SW 1271 (cell line): ENCODE data around the gene CNOT10.
"Not testable (repeated sequence)": the region's sequence is repeated elsewhere in the genome, so short reads cannot be mapped to it uniquely, and the experiment has no call there.

Source experiments
- DNase-seq, 2 experiments: peaks; one replicate each; lab custom pipeline; 2025; lab: John Stamatoyannopoulos, UW

Gene CNOT10

DNA sequence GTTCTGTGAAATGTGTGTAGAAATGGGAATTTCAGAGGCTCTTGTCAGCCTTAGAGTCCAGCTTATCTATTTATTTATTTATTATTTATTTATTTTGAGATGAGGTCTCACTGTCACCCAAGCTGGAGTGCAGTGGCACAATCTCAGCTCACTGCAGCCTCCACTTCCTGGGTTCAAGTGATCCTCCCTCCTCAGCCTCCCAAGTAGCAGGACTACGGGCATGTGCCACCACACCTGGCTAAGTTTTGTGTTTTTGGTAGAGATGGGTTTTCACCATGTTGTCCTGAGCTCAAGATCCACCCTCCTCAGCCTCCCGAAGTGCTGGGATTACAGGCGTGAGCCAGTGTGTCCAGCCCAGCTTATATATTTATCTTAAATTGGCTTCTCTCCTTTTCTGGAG, 11.5 kb downstream of the CNOT10 start:
- no peak for DNase-seq

DNA sequence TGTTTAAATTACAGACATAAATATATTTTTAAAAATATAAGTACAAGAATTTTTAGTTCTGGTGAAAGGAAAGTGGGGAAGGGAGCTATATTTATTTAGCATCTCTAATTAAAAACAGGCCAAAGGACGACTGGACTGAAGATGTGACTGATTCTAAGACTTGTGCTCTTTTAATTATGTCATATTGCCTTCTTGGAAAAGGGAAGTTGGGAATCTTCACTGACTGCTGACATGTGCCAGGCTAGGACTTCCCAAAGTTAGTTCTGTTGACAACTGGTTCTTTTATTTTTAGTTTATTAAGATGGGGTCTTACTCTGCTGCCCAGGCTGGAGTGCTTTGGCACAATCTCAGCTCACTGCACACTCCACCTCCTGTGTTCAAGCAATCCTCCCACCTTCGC, 13.5 kb downstream of the CNOT10 start:
- DNase-seq, result no peak

DNA sequence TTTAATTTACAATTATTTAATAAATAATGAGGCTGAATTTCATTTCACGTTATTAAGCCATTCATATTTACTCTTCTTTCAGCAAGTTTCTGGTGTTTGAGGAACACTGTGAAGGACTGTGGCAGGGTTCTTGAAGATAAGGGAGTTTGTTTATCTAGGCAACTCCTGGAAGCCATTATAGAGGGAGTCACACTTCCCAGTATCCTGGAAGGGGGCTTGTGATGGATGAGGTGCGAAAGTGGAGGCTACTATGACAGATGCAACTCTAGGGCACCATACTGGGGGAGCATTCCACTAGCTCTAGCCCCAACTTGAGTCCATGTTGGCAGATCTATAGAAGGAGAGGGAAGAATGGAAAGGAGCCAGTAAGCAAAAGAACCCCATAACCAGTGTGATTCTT, 14.4 kb downstream of the CNOT10 start:
- DNase-seq, result no peak

DNA sequence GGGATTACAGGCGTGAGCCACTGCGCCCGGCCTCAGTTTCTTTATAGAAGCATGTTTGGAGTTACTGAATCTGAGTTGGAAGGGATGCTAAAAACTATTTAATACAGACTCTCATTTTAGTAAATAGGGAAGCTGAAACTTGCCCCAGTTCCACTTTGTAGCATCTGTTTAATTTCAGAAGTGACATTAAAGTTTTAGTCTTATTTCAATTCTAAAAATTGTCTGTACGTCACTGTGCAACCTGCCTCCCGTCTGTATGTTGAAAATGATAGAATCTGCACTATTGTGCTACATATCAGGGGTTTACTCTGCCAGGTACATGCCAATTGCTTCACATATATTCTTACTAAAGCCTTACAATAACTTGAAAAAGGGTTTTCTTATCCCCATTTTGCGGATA, 15.3 kb downstream of the CNOT10 start:
- DNase-seq, result no peak

DNA sequence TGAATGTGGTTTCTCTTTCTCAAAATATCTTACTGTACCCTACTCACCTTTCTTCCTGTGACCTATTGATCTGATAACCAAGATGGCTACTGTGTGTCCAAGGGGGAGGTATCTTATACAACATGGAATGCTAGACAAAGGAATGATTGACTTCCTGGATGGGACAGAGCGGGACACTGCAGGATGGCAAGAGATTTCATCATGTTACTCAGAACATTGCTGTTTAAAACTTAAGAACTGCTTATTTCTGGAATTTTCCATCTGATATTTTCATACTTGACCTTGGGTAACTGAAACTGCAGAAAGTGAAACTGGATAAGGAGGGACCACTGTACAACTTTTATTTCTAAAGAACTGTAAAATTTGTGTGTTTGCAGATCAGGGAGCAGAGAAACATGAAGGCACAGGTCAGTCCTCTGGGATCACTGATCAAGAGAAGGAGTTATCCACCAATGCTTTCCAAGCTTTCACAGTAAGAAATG, 18.5 kb downstream of the CNOT10 start:
- no peak for DNase-seq

DNA sequence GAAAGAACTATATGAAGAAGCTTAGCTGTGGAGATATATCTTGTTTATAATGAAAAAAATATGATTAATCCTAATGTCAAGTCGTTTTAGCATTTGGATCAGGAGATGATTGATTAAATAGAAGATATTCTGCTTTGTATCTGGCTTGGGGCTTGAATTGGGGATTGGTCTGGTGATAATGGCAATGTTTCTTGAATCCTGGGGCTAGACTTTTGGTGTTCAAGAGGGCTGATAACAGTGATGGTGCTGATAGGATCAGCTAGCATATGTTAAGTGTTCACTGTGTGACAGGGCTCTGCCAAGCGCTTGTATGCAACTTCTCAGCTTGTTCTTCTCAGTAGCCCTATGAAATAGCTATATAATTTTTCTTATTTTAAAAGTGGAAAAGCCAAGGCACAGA, 20.2 kb downstream of the CNOT10 start:
- DNase-seq, result no peak

DNA sequence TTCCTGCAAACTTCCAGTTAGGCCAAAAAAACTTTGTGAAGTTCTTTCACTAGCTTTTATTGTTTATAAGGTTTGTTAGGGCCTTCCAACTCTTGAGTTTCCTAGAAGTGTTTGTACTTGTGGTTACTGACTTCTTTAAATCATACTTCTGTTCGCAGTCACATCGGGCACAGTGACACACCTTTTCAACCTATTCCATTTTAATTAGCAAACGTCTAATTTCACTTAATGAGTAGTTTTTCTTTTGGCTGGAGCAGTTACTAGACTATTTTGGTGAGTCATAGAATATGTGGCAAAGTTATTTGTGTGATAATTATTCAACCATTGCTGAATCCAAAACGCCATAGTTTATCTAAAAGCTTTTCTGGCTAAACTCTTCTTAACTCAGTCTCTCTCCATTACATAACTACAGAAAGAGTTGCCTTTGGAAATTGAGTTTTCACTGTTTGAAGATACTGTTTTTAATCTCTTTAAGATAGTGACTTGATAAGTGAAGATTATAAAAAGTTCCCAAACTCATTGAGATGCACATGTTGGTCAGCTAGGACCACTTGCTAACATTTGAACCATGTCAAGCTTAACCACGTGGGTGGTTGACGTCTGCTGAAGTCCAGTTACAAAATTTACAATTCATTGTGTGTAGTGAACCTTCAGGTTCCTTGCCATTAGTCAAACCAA, 21.5 kb downstream of the CNOT10 start:
- DNase-seq, result no peak

DNA sequence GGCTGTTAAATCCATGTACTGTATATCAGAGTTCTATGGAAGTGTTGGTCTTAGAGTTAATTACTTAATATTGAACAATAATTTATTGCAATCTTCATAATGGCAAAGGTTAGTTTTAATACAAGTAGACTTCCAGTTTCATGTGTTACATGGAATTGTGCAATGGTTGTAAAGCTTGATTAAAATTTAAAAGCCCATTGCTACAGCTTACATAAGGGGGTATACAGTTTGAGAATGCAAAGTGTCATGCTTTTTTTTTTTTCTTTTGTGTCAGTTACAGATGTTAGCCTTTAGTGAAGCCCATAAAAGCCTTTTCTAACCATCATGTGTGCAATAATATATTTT, 22.0 kb downstream of the CNOT10 start:
- DNase-seq, result no peak

DNA sequence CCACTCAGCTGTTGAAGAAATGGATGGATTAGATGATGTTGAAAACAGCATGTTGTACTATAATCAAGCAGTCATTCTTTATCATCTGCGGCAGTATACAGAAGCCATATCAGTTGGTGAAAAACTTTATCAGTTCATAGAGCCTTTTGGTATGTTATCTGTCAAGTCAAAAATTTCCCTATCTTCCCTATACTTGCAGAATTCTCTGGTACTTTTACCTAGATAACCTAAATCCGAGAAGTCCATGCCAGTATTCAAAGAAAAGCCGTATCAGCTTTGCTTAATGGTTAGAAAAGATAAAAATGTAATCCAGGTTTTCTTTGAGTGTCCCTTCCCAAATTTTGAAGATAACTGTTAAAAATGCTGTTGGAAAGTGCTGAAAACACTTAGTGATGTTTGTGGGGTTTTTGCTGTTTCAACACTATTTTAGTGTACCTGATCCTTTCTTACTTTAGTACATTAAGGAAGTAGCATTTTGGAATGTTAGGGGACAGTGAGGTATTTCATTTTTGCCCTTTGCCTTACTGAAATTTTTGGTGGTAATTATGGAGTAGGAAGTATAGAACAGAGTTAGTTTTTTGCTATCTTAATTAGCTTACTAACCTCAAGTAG, 23.8 kb downstream of the CNOT10 start:
- DNase-seq, result no peak

DNA sequence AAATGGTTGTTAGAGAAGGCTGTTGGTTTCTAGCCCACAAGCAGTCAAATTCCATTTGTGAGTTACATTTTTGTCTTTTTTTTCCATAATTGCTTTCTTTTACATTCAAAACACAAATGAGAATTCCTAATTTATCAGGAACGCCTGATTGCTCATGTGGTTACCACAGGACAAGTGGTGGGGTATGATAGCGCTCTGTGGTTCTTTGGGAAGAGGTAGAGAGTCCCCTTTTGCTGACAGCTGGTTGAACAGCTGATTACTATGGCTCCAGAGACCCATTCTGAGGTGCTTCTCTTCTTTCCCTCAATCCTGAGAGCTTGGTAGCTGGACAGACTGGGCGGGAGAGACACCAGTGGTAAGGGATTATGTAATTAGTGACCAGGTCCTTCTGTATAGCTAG, 24.4 kb downstream of the CNOT10 start:
- DNase-seq, result no peak

DNA sequence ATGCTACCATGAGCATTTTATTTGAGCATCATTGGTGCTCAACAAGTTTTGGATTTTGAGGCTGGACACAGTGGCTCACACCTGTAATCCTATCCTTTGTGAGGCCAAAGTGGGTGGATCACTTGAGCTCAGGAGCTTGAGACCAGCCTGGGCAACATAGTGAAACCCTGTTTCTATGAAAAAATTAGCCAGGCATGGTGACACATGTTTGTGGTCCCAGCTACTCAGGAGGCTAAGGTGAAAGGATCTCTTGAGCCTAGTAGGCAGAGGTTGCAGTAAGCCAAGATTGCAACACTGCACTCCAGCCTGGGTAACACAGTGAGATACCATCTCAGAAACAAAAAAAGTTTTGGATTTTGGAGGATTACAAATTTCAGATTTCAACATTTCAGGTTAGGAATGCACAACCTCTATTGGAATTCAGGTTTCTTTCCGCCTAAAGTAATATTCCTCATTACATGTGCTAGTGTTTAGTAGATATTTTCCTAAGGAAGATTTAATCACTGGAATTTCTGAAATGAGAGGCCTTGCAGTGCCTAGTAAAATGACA, 27.6 kb downstream of the CNOT10 start:
- DNase-seq, result no peak

DNA sequence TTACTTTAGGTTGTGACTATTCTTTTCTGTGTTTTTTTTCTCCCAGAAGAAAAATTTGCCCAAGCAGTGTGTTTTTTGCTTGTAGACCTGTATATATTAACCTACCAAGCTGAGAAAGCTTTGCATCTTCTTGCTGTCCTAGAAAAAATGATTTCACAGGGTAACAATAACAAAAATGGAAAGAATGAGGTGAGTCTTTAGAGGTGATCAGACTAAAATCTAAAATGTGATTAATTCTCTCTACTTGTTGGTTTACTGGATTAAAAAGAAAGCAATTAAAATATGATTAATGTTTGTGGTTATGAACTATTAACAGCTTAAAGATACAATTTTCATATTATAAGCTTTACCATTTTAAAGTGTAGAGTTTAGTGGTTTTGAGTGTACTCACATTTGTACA, 28.2 kb downstream of the CNOT10 start:
- DNase-seq, result no peak

DNA sequence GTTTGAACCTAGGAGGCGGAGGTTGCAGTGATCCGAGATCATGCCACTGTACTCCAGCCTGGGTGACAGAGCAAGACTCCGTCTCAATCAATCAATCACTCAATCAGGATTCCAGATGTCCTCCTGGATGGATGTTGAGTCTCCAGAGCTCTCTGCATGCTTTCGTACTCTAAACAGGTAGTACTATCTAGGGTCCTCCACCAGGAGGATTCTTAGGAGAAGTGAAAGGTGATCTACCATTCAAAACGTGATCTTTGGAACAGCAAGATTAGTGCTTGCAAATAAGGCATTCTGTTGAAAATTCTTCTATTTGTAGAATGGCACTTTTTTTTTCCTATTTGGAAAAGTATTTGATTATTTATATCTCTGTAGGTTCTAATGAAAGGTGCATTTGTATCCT, 34.3 kb downstream of the CNOT10 start:
- no peak for DNase-seq

DNA sequence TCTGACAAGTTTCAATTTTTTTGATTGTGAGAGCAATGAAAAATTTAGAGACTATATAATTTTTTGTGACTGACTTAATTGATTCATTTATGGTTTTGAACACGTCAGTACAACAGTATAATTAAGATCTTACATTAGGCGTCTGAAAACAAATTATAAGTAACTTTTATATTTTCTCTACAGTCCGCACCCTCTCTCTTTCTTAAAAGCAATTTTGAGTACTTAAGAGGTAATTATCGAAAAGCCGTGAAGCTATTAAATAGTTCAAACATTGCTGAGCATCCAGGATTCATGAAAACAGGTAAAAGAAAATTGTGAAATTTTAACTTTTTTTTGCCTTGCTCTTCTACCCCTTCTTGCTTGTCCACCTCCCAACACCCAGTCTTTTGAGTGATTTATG, 34.9 kb downstream of the CNOT10 start:
- no peak for DNase-seq

DNA sequence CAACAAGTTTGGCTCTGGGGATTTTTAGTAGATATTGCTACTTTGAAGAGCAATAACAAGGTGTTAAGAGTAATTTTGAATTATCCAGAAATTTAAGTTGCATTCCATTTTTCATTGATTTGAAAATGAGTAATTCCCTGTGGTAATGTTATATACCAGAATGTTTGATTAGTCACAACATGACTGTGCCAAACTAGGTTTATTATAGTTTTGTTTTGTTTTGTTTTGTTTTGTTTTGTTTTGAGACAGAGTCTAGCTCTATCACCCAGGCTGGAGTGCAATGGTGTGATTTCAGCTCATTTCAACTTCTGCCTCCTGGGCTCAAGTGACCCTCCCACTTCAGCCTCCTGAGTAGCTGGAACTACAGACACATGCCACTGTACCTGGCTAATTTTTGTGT, 40.7 kb downstream of the CNOT10 start:
- DNase-seq, result no peak

DNA sequence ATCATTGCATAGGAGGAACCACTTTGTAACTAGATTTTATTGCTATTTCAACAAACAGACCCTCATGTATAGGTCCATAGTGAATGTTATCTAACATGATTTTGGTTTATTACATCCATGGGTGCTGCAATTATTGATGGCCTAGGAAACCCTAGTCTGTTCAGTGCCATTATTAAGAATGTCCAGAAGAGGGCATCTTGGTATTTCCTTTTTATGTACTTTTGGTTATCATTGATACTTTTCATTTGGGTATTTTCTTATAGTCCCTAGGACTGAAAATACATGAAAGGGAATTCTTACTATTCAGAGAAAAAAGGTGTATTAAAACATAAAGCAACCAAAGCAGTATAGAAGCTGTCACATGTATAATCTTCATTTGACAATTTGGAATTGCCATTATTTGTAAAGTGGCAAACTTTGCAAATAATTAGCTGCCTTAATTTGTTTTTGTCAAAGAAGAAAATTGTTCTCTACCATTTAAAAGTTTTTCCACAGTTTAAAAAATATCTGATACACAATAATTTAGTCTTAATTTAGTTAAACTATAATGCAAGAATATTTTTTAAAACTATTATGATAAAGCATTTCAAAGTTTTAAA, 48.7 kb downstream of the CNOT10 start:
- DNase-seq, result peak; percentile 22 to 64

DNA sequence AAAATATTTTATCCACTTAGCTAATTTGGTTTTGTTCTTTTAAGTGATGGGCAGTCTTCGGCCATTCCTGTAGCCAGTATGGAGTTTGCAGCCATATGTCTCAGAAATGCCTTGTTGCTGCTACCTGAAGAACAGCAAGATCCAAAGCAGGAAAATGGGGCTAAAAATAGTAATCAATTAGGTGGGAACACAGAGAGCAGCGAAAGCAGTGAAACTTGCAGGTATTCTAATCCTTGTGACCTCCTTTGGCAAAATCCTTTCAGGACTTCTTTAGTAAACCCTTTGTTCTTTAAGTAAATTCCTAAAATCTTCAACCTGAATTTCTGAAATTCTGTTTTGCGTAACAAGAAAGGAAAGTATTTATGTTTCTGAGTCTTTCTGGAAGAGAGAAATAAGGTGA, 49.8 kb downstream of the CNOT10 start:
- no peak for DNase-seq

DNA sequence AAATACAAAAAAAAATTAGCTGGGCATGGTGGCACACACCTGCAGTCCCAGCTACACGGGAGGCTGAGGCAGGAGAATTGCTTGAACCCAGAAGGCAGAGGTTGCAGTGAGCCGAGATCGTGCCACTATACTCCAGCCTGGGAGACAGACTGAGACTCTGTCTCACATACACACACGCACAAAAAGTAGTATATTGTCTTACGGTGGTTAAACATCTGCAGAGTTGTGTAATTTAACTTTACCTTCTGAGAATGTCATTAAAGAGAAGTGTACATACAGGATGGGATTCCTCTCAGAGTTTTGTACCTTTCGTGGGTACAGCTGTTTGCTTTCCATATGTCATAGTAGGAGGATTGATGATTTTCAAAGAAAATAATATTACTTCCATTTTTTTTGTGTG, 58.5 kb downstream of the CNOT10 start:
- not testable (repeated sequence) for DNase-seq

DNA sequence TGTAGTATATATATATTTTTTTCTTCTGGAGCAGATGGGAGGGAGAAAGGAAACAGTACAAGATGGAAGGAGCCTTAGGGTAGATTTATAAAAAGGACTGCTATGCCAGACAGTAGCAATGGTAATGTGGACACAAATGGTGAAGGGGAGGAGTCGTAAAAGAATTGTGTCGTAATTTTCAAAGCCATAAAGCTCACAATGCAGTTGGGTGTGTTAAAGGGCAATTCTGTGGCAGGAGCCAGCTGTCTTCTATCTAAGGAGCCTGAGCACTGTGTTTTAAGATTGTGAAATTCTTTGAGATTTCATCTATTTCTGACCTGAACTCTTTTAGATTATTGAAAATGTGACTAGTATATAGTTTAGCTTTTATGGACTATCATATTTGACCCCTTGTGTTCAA, 58.9 kb downstream of the CNOT10 start:
- DNase-seq, result no peak

DNA sequence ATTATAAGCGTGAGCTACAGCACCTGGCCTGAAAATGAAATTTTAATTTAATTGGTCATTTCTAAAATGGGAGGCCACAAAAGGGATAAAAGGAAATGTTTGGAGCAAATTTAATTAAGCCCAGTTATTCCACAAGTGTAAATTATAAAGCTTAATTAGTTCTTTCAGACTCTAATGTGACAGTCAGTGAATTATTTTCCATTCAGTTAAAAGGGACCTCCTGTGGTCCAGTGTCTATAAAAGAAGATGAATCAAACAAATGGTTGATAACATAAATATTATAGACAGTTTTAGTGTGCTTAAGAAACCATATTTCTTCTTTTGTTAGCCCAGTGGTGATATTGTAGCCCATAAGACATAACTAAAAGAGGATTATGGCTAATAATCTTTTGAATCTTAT, 66.4 kb downstream of the CNOT10 start:
- DNase-seq, result no peak

DNA sequence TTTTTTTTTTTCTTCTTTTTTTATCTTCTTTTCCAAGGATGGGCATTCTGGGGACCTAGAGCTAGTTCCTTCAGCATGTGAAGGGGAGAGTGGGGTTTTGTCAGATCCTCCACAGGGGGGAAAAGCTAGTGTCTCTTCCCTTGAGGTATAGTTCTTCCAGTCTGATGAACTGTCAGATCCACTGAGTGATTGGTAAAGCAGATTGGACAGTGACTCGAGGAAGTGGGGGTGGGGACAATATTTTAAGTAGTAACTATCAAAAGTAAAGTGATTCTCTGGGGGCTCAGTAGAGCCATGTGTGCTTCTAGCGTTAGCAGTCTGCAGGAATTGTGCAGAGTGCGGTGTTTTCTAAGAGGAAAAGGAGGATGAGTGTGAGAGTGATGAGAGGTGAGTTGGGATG, 70.8 kb downstream of the CNOT10 start:
- no peak for DNase-seq

DNA sequence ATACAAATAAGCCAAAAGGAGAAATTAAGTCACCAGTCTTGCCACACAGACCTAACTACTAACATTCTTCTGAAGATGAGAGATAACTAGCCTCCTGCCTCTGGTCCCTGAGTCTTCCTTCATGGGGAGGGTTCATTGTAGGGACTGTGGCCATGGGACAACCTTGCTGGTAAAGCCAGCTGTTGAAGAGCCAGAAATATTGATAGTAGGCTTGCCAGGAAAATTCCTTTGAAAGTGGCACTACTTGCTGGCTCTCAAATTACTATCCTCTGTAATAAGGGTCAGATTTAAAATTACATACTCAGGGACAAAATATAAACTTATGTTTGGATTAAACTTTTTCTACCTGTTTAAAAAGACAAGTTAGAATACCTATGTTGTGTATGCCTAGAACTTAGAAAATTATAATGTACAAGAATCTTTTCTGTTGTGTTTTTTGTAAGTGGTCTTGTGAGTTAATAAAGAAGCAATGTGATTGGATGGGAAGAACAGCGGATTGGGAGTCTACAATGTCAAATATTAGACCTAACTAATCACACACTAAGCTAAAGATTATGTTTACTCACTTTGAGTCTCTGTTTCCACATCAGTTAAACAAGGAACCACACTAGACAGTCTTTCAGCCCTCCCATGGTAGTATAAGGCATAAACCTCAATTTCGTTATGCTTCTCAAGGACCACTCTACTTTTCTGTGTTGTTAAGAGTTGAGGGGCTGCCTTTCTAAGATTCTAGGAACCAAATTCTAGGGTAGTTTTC, 72.8 kb downstream of the CNOT10 start:
- no peak for DNase-seq

DNA sequence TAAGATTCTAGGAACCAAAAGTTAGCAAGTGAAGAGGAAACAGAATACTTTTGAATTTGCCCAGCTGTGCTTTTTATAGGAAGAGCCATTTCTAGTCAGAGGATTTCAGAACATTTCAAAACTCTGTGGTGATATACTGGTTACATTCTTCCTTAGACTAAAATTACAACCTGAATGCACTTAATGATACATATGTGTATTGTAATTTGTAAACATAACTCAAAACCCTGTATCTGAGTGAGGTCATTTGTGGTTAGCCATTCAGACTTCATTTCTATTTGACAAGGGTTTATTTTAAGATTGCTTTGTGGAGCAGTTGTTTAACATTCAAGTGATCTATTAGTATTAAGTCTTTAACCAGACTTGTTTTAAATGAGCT, 73.4 kb downstream of the CNOT10 start:
- DNase-seq, result no peak
